Activated T-cell treated with anti-CD3 and anti-CD28 coated beads, Interleukin-2, amount 50 U/mL, for 4 hours (primary cell): ENCODE data around the gene NEB. TPM values are rescaled to one million over a fixed set of nuclear protein-coding genes. Genes with fewer than 3 reads are reported as not detected.

Source experiments
- ATAC-seq, 2 donors: fragments of 200-7000 bp; cut with Tn5 transposase; one replicate each; pipeline ENCODE4 v1.10.0; 2021
- DNase-seq: peaks from one replicate; pipeline ENCODE4 v3.0.0-alpha.2; 2020
- H3K27me3 Mint-ChIP-seq: one replicate; pipeline ENCODE4 v1.8.0; 2021; ENCODE audit warnings: low read depth, mixed read lengths
- H3K36me3 Mint-ChIP-seq: one replicate; pipeline ENCODE4 v1.8.0; 2022; ENCODE audit warnings: mixed read lengths; ENCODE audit not compliant: insufficient read depth
- H3K4me1 Mint-ChIP-seq: one replicate; pipeline ENCODE4 v1.8.0; 2021; ENCODE audit warnings: low read depth, mixed read lengths
- H3K4me3 Mint-ChIP-seq: one replicate; pipeline ENCODE4 v1.8.0; 2021; ENCODE audit warnings: mild to moderate bottlenecking, moderate library complexity, mixed read lengths
- H3K9me3 Mint-ChIP-seq: one replicate; pipeline ENCODE4 v1.8.0; 2021; ENCODE audit warnings: mixed read lengths
- total RNA-seq, 3 donors: library from RNA; stranded (reverse); gene quantifications; one replicate each; pipeline ENCODE4 v1.2.1, GENCODE V29; 2021

NEB gene
- total RNA-seq, 3 donors from 2014 or later: 0.25 to 0.50 (median 0.46) TPM

GRCh38 chr2:151730262-151730975 is 3.9 kb downstream of the NEB start:
- Mint-ChIP-seq H3K9me3 (no peaks in the 10 kb centered on the region), H3K4me1 (peaks cover 5% of the 10 kb centered on the region), H3K4me3 (no peak overlapping the region), H3K36me3 (no peaks in the 10 kb centered on the region), H3K27me3 (no peaks in the 10 kb centered on the region)
- no peak for DNase-seq
- no peak for ATAC-seq

- Mint-ChIP-seq H3K4me3 (no peak overlapping the region), H3K4me1 (peaks cover 5% of the 10 kb centered on the region), H3K9me3 (no peaks in the 10 kb centered on the region), H3K36me3 (peaks cover under 1% of the 10 kb centered on the region), H3K27me3 (no peaks in the 10 kb centered on the region)
- no peak for DNase-seq
- ATAC-seq: no peak
These were observed 4.4 kb downstream of the NEB start for GRCh38 chr2:151729837-151730236.

- no peaks in the 10 kb centered on the region for H3K9me3 Mint-ChIP-seq
- DNase-seq: no peak
- no peaks in the 10 kb centered on the region for H3K27me3 Mint-ChIP-seq
- ATAC-seq: no peak
- peaks cover 5% of the 10 kb centered on the region for H3K4me1 Mint-ChIP-seq
- H3K36me3 Mint-ChIP-seq: peaks cover 2% of the 10 kb centered on the region
- no peak overlapping the region for H3K4me3 Mint-ChIP-seq
These were observed 4.9 kb downstream of the NEB start for GRCh38 chr2:151729415-151729811.

DNA sequence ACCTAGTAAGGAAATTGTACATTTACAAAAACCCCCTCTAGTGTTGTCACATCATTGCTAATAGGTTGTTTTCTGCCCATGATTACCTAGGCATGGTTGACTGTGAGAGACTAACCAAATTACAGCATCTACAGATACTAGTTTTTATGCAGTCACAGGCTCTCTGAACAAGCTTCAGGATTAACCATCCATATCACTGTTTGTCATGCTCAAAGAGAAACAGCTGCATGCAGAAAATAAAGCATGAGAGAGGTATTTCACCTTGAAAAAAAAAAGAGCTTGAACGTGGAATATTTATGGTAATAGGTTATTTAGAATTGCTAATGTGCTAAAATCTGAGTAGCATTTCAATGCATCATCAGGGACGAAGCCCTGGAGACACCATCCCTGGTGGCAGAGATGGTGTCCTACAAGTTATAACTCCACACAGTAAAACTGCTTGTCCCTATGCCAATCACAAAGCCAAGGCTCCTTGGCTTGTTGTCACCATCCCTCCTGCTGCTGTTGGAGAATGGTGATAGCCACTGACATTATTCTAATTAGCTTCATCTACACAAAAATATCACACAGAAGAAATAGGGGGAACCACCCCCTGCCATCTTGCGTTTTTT is 5.4 kb downstream of the NEB start:
- no peak overlapping the region for H3K4me3 Mint-ChIP-seq
- peaks cover 2% of the 10 kb centered on the region for H3K36me3 Mint-ChIP-seq
- ATAC-seq (no peak), DNase-seq (no peak)
- no peaks in the 10 kb centered on the region for H3K27me3 Mint-ChIP-seq
- peaks cover 5% of the 10 kb centered on the region for H3K4me1 Mint-ChIP-seq
- H3K9me3 Mint-ChIP-seq: no peaks in the 10 kb centered on the region

GRCh38 chr2:151727593-151728552 is 6.4 kb downstream of the NEB start:
- H3K27me3 Mint-ChIP-seq: no peaks in the 10 kb centered on the region
- H3K4me1 Mint-ChIP-seq: peaks cover 5% of the 10 kb centered on the region
- no peaks in the 10 kb centered on the region for H3K9me3 Mint-ChIP-seq
- ATAC-seq: no peak
- H3K4me3 Mint-ChIP-seq: no peak overlapping the region
- no peak for DNase-seq
- peaks cover 2% of the 10 kb centered on the region for H3K36me3 Mint-ChIP-seq

DNA sequence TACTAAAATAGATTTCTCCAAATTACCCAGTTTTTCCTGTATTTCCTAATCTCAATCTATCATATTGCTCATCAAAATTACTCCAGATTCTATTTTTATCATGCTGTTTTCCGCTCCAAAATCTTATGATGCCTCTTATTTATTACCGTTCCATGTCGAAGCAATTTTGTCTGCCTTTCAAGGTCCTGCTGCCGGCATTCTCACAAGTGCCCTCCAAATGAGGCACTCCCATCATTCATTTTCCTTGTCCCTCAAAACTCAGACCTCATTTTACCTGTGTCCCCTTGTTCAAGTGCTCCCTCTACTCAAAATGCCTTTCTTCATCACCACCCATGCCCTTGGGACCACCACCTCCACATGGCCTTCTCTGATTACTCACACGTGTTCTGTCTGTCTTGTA is 13.1 kb downstream of the NEB start:
- no peak for ATAC-seq
- H3K27me3 Mint-ChIP-seq: no peaks in the 10 kb centered on the region
- DNase-seq: no peak
- H3K4me1 Mint-ChIP-seq: no peaks in the 10 kb centered on the region
- H3K4me3 Mint-ChIP-seq: no peak overlapping the region
- H3K9me3 Mint-ChIP-seq: no peaks in the 10 kb centered on the region
- H3K36me3 Mint-ChIP-seq: peaks cover 2% of the 10 kb centered on the region

DNA sequence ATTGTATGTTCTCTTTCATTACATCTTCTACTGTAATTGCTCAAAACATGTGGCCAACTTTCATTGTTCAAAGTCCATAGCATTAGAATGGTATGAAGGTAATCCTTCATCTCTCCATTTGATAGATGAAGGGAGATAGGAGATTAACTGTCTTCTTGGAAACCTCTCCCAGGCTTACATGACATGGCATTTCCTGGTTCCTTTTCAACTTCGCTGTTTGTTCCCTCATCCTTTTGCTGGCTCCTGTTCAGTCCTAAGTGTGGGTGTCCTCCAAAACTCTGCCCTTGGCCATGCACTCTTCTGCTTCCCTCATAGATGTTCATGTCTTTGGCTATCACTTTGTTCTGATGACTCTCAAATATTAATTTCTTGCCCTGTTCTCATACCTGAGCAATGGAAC is 13.8 kb downstream of the NEB start:
- DNase-seq: no peak
- Mint-ChIP-seq H3K4me3 (no peak overlapping the region), H3K9me3 (no peaks in the 10 kb centered on the region), H3K27me3 (no peaks in the 10 kb centered on the region), H3K36me3 (peaks cover 2% of the 10 kb centered on the region), H3K4me1 (no peaks in the 10 kb centered on the region)
- ATAC-seq: no peak

DNA sequence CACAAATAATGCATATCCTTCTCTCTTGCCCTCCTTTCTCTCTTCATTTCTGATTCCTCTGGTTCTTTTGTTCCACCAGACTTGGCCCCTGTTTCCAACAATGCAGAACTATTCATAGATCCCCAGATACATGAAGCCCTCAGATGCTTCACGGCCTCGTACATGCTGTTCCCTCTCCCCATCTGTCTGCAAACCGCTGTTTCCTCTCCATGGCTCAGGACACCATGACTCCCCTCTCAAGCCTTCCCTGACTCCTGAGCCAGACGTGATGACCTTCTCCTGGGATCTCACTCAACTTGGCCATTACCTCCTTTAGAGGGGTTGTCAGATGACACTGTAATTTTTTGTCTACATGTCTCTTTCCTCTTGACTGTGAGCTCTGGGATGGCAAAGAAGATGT is 15.5 kb downstream of the NEB start:
- Mint-ChIP-seq H3K4me1 (no peaks in the 10 kb centered on the region), H3K9me3 (no peaks in the 10 kb centered on the region), H3K36me3 (no peaks in the 10 kb centered on the region), H3K27me3 (no peaks in the 10 kb centered on the region), H3K4me3 (no peak overlapping the region)
- DNase-seq (no peak), ATAC-seq (no peak)

- no peaks in the 10 kb centered on the region for H3K27me3 Mint-ChIP-seq
- DNase-seq (no peak), ATAC-seq (no peak)
- H3K4me3 Mint-ChIP-seq: no peak overlapping the region
- no peaks in the 10 kb centered on the region for H3K9me3 Mint-ChIP-seq
- H3K4me1 Mint-ChIP-seq: no peaks in the 10 kb centered on the region
- H3K36me3 Mint-ChIP-seq: no peaks in the 10 kb centered on the region
These were observed 16.0 kb downstream of the NEB start for GRCh38 chr2:151718247-151718646.

DNA sequence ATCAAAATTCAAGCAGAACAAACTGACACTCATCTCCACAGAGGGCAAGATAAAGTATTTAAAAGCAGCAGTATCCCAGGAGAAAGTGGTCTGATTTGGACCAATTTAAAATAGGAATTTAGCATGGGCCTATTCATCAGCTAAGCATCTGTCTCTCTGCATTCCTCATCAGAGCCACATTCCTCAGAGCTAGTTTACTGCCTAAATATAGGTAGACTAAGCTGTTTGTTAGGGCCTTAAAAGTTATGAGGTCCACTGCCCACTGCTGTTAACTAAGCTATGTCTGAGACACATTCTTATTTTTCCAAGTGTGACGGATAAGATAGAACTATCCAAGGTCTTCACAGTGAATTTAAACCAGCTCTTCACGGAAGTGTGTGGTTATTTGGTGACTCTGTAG is 17.6 kb downstream of the NEB start:
- Mint-ChIP-seq H3K4me3 (no peak overlapping the region), H3K36me3 (no peaks in the 10 kb centered on the region), H3K9me3 (no peaks in the 10 kb centered on the region), H3K27me3 (no peaks in the 10 kb centered on the region), H3K4me1 (no peaks in the 10 kb centered on the region)
- ATAC-seq (no peak), DNase-seq (no peak)

DNA sequence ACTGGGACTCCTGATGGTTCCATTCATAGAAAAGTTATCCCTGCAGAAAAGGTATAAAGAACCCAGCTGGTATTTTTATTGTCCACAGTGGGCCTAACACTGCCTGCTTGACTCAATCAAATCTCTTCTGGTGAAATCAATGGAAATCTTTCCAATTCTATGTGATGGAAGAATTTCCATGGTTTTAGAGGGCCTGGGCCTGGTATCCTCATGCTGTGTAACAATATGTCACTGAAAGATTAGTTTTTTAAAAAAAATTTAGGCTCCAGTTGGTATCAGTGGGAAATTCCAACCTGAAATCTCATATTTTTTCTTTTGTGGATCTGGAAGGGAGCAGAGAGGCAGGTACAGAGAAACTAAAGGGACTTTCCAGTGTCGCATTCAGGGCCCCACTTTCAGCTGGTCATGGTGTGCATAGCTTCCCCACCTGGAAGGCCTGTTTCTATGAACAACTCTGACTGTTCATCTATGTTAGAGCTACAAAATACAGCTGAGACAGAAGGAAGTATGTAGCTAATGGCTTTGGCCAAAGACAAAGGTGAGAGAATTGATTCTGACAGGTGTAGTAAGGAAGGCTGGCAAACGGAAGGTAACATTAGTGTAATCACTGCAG is 20.9 kb downstream of the NEB start:
- ATAC-seq (no peak), DNase-seq (no peak)
- Mint-ChIP-seq H3K36me3 (no peaks in the 10 kb centered on the region), H3K4me3 (no peak overlapping the region), H3K9me3 (no peaks in the 10 kb centered on the region), H3K4me1 (no peaks in the 10 kb centered on the region), H3K27me3 (no peaks in the 10 kb centered on the region)

GRCh38 chr2:151711025-151711424 is 23.3 kb downstream of the NEB start:
- no peak for DNase-seq
- no peaks in the 10 kb centered on the region for H3K4me1 Mint-ChIP-seq
- H3K36me3 Mint-ChIP-seq: no peaks in the 10 kb centered on the region
- ATAC-seq: no peak
- H3K27me3 Mint-ChIP-seq: no peaks in the 10 kb centered on the region
- no peaks in the 10 kb centered on the region for H3K9me3 Mint-ChIP-seq
- no peak overlapping the region for H3K4me3 Mint-ChIP-seq

GRCh38 chr2:151708788-151709187 is 25.5 kb downstream of the NEB start:
- Mint-ChIP-seq H3K27me3 (no peaks in the 10 kb centered on the region), H3K36me3 (no peaks in the 10 kb centered on the region), H3K9me3 (no peaks in the 10 kb centered on the region), H3K4me1 (no peaks in the 10 kb centered on the region), H3K4me3 (no peak overlapping the region)
- ATAC-seq (no peak), DNase-seq (no peak)

DNA sequence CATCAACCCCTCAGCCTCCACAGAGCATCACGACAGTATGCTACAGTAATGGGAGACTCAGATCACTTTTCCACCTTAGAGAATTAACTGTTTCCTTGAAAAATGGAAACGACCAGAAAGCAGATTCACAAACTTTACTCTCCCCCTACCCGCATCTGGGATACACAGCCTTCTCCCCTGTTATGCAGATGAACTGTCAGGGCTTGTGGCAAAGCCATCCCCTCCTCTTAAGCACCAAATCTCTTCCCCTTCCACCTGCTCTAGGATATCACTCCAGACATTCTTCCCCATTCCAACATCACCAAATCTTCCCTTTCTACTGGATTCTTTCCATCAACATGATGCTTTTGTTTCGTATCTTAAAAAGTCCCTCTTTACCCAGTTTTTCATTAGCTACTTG is 26.4 kb downstream of the NEB start:
- no peak for DNase-seq
- H3K27me3 Mint-ChIP-seq: no peaks in the 10 kb centered on the region
- no peak overlapping the region for H3K4me3 Mint-ChIP-seq
- H3K36me3 Mint-ChIP-seq: no peaks in the 10 kb centered on the region
- H3K4me1 Mint-ChIP-seq: no peaks in the 10 kb centered on the region
- no peak for ATAC-seq
- H3K9me3 Mint-ChIP-seq: no peaks in the 10 kb centered on the region
